ENCODE results near the gene BPIFA1.
A peak's percentile ranks its signal among the peaks of the same experiment; 100 is the strongest.

The BPIFA1 gene

GRCh38 chr20:33235696-33236095, at the start of gene BPIFA1:
TSS of gene BPIFA1 (plus strand) at chr20:33235996. CDS start at chr20:33237712, 1,716 bp downstream.
- no peak for DNase-seq

DNA sequence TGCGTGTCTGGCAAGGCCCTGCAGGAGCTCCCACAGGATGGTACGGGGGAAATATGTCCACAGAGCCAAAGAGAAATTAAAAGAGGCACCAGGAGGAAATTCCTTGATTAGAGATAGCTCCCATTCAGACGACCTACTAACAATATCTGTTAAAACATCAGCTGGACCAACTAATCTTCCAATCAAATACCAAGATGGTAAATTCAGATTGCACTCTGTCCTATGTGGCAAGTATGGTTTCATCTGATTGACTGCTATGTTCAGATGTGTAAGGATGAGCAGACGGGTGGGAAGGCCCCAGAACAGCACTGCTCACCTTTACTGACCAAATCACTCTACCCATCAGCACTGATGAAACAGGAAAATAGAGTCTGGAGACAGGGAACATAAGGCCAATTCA, 48.3 kb upstream of the BPIFA1 start:
- DNase-seq: no peak

DNA sequence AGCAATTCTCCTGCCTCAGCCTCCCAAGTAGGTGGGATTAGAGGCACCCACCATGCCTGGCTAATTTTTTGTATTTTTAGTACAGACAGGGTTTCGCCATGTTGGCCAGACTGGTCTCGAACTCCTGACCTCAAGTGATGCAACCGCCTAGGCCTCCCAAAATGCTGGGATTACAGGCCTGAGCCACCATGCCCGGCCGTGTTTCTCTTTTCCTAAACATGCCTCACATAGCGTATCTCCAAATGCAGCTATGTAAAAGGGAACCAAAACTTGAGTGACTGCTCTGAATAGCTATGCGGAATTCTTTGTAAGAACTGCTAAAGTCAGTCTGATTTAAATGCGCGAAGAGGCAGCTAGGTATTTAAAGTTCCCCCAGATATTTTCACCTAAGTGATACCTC, 47.4 kb upstream of the BPIFA1 start:
- DNase-seq: no peak

GRCh38 chr20:33191484-33191883, 44.3 kb upstream of the BPIFA1 start:
- no peak for DNase-seq

DNA sequence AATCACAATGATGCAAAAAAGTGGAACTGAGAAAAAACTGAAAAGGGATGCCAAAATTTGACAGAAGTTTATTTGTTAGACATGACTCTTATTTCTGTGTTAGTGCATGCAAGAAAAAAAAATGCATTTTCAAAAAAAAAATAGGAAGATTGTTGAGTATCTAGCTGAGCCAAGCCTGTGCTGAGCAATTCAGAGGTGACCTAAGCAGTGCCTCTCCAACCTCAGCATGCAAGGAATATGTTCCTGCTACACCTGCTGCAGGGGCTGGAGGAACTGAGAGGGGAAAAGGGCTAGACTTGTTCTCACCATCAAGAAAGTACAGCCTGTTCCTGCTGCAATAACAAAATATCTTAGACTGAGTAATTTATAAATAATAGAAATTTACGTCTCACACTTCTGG, 43.8 kb upstream of the BPIFA1 start:
- no peak for DNase-seq

GRCh38 chr20:33192912-33193501, 42.8 kb upstream of the BPIFA1 start:
- DNase-seq: no peak

GRCh38 chr20:33199026-33199425, 36.8 kb upstream of the BPIFA1 start:
- no peak for DNase-seq

GRCh38 chr20:33202451-33202850, 33.3 kb upstream of the BPIFA1 start:
- no peak for DNase-seq

DNA sequence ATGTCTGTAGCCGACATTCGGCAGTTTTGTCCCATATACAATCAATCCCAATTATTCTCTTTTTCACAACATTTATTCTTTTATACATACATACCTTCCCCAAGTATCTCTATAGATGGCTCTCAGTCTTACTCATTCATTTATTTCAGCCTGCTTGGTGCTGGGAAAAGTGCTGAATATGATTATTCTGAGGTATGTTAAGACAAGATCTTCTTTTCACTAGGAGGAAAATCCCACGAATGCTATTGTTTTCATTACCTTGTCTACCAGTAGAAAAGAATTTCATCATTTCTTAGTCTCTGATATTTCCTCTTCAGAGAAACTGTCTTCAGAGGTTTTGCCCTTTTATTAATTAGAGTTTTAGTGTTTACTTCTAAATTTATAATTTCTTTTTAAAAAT, 32.4 kb upstream of the BPIFA1 start:
- DNase-seq: no peak

GRCh38 chr20:33209789-33210188, 26.0 kb upstream of the BPIFA1 start:
- no peak for DNase-seq

DNA sequence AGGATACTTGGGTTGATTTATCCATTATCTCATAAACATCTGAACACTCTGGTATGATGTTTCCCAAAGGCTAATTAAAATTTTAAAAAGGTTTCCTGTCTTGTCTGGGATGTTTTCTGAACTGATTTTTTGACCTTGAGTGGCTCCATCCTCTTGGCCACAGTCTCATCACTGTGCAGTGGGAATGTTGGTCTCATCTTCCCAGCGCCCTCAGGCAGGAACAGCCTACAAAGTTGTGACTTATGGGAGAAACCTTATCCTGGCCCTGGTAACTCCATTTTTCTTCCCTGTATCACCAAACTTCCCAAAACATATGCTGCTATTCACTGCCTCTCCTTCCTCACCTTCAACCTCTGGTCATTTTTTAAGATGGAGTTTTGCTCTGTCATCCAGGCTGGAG, 25.4 kb upstream of the BPIFA1 start:
- DNase-seq: no peak

GRCh38 chr20:33211817-33212424, 23.9 kb upstream of the BPIFA1 start:
- DNase-seq: peak; percentile 43 to 82 (median 79)

DNA sequence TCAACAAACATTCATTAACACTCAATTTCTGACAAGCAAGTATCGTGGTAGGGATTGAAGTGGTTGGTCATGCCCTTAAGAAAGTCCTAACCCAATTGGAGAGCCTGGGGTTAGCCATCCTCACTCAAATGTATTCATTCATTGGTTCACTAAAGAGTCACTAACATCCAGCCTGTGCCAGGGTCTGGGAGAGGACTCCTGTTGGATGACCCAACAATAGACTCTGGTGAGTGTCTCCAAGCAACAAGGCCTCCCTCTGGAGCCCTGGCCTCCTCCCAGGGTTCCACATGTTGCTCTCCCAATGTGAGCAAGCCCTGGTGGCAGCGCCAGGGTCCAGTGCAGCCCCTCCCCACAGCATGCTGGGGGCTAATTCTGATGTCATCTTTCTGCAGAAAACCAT, 18.7 kb upstream of the BPIFA1 start, which contains the start of gene BPIFA3:
Gene BPIFA3, plus strand, starts transcription at position 301 of the 400 bp plus-strand sequence. CDS start 185 bp downstream, outside the sequence.
- DNase-seq: no peak

- DNase-seq: no peak
Measured at GRCh38 chr20:33224399-33224798, 11.4 kb upstream of the BPIFA1 start.

DNA sequence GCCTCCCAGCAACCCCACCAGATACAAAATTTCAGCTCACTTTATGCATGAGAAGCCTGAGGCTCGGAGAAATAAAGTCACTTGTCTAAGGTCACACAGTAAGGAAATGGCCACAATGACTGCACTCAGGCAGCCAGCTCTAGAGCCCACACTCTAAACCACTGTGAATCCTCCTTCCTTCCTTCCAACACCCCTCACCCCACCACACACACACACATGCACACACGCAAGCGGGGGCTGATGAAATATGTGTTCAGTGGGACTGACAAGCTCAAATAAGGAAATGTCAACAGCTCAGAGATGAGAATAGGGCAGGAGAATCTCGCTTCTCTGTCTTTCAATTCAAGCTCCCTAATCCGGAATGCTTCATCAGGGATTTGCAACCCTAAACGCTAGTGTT, 6.0 kb upstream of the BPIFA1 start:
- DNase-seq: no peak

DNA sequence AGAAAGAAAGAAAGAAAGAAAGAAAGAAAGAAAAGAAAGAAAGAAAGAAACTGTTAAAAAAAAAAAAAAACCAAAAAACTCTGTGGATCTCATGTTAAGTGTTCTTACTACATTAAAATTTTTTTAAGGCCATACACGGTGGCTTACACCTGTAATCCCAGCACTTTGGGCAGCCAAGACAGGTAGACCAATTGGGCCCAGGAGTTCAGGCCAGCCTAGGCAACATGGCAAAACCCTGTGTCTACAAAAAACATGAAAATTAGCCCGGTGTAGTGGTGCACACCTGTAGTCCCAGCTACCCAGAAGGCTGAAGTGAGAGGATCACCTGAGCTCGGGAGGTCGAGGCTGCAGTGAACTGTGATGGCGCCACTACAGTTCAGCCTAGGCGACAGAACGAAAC, 4.6 kb upstream of the BPIFA1 start:
- no peak for DNase-seq

- DNase-seq: peak in 1 of 3 experiments; percentile 84
Measured at GRCh38 chr20:33232486-33233072, 3.2 kb upstream of the BPIFA1 start.

GRCh38 chr20:33233129-33233774, 2.5 kb upstream of the BPIFA1 start:
- peak in 1 of 3 experiments; percentile 5 for DNase-seq

DNA sequence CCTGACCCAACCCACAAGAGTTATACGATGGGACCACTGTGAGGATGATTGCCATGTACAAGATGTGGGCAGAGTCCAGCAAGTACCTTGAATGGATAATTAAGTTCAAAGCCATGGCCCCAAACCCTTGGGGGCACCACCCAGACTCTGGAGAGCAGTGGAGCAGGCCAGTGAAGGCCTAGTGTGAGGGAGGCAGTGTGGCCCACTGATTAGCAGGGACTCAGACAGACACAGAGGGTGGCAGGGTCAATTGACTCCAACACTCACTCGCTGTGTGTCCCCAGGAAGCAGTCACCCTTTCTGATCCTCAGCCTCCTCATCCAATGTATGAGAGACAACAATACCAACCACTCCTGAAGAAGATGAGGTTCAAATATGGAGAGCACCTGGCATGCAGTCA, 1.7 kb upstream of the BPIFA1 start:
- DNase-seq: no peak

DNA sequence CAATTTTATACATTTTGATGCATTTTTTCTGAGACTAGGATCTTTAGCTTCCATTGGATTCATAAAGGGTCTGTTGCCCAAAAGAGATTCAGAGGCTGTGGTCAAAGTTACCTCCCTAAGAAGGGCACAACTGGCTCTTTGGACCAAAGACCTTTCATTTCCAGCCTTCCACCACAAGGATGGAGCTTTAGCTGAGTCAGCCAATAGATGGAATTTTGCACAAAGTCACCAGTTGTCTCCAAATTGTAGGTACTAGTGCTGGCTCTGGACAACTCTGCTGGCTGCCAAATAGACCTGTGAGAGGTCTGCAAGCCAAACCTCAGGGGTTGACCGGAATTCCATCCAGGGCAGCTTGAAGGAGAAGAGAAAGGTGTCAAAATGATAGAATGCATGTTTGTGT, 555 bp downstream of the BPIFA1 start:
- no peak for DNase-seq

DNA sequence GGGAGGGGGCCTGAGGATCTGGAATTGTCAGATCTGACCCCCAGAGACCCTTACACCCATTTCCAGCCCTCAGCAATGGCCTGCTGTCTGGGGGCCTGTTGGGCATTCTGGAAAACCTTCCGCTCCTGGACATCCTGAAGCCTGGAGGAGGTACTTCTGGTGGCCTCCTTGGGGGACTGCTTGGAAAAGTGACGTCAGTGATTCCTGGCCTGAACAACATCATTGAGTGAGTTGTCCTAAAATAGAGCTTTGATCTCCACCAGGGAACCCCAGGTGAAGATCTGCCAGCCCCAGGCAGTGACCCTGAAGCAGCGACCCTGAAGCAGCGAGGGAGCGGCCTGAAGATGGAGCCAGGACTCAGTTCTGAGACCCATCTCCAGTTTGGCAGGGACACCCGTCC, 2.2 kb downstream of the BPIFA1 start:
- no peak for DNase-seq

GRCh38 chr20:33239418-33239817, 3.6 kb downstream of the BPIFA1 start:
- DNase-seq: no peak

GRCh38 chr20:33239979-33240736, 4.4 kb downstream of the BPIFA1 start:
- no peak for DNase-seq
